Measurements from ENCODE around the gene CRYBG1. TPM values are rescaled to one million over a fixed set of nuclear protein-coding genes. Genes with fewer than 3 reads are reported as not detected.

Gene CRYBG1
- total RNA-seq, 1 donor from 2014 or later = 3.9 TPM

- H3K27ac Mint-ChIP-seq (ENCODE audit: unreplicated experiment) = no peak overlapping the region
- no peaks in the 10 kb centered on the region for H3K9me3 Mint-ChIP-seq (ENCODE audit: low read depth)
- peaks cover 6% of the 10 kb centered on the region for H3K4me1 Mint-ChIP-seq (ENCODE audit: low read depth)
- H3K36me3 Mint-ChIP-seq (ENCODE audit: low read depth) = peaks cover 3% of the 10 kb centered on the region
- no peaks in the 10 kb centered on the region for H3K27me3 Mint-ChIP-seq (ENCODE audit: low read depth)
- no peak overlapping the region for H3K4me3 Mint-ChIP-seq (ENCODE audit: unreplicated experiment)
- DNase-seq (ENCODE audit: low spot score) = no peak
- TF ChIP-seq CTCF (IDR thresholded peaks at IDR 0.05) = no peak
Measured at GRCh38 chr6:106537662-106538061, 177.1 kb downstream of the CRYBG1 start.

- Mint-ChIP-seq H3K27me3 (ENCODE audit: low read depth) (no peaks in the 10 kb centered on the region), H3K4me1 (ENCODE audit: low read depth) (peaks cover 6% of the 10 kb centered on the region), H3K9me3 (ENCODE audit: low read depth) (no peaks in the 10 kb centered on the region), H3K27ac (ENCODE audit: unreplicated experiment) (no peak overlapping the region), H3K4me3 (ENCODE audit: unreplicated experiment) (no peak overlapping the region), H3K36me3 (ENCODE audit: low read depth) (no peaks in the 10 kb centered on the region)
- DNase-seq (ENCODE audit: low spot score) = no peak
- no peak for TF ChIP-seq CTCF (IDR thresholded peaks at IDR 0.05)
Measured at GRCh38 chr6:106538145-106538544, 177.6 kb downstream of the CRYBG1 start.

GRCh38 chr6:106539936-106540335 lies 179.4 kb downstream of the CRYBG1 start:
- Mint-ChIP-seq H3K4me3 (ENCODE audit: unreplicated experiment) (no peak overlapping the region), H3K27me3 (ENCODE audit: low read depth) (no peaks in the 10 kb centered on the region), H3K4me1 (ENCODE audit: low read depth) (no peaks in the 10 kb centered on the region), H3K27ac (ENCODE audit: unreplicated experiment) (no peak overlapping the region), H3K9me3 (ENCODE audit: low read depth) (no peaks in the 10 kb centered on the region), H3K36me3 (ENCODE audit: low read depth) (no peaks in the 10 kb centered on the region)
- DNase-seq (ENCODE audit: low spot score) = no peak
- TF ChIP-seq CTCF (IDR thresholded peaks at IDR 0.05) = no peak

DNA sequence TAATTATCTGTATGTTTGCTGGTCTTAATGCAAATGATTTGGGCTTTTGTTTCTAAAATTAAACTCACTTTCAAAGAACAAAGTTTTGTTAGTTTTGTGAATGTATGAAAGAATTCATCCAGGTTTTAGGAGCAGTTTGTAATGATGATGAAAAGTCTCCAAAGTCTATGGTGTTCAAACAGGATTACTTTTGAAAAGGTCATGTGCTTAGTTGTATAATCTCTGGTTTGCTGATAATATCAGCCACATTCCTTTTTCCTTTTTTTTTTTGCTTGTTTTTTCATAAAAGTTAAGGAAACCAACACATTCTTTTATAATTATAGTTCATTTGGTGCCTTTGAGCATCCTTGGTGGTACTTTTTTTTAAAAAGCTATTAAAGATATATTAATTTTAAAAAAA lies 179.9 kb downstream of the CRYBG1 start:
- Mint-ChIP-seq H3K27me3 (ENCODE audit: low read depth) (no peaks in the 10 kb centered on the region), H3K9me3 (ENCODE audit: low read depth) (no peaks in the 10 kb centered on the region), H3K4me1 (ENCODE audit: low read depth) (no peaks in the 10 kb centered on the region), H3K4me3 (ENCODE audit: unreplicated experiment) (no peak overlapping the region), H3K27ac (ENCODE audit: unreplicated experiment) (no peak overlapping the region), H3K36me3 (ENCODE audit: low read depth) (no peaks in the 10 kb centered on the region)
- no peak for DNase-seq (ENCODE audit: low spot score)
- no peak for TF ChIP-seq CTCF (IDR thresholded peaks at IDR 0.05)

DNA sequence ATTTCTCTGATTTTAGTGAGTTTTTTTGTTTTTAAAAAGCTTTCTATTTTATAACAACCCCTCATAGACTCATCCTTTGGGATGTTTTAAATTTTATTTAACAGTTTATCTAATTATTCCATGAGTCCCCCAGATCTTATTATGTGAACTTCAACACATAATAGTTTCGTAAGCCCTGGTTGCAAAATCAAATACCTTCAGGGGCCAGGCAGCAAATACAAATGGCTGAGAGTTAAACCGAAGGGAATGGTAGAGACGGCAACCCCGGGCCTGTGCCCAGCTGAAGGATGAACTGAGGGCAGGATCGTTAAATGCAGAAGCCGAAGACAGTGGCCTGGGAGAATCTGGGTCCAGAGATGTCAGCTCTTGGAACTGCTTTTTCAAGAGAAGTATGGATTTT lies 180.4 kb downstream of the CRYBG1 start:
- H3K27me3 Mint-ChIP-seq (ENCODE audit: low read depth) = no peaks in the 10 kb centered on the region
- peaks cover 1% of the 10 kb centered on the region for H3K4me1 Mint-ChIP-seq (ENCODE audit: low read depth)
- H3K36me3 Mint-ChIP-seq (ENCODE audit: low read depth) = no peaks in the 10 kb centered on the region
- no peak for DNase-seq (ENCODE audit: low spot score)
- H3K9me3 Mint-ChIP-seq (ENCODE audit: low read depth) = no peaks in the 10 kb centered on the region
- H3K4me3 Mint-ChIP-seq (ENCODE audit: unreplicated experiment) = no peak overlapping the region
- no peak for TF ChIP-seq CTCF (IDR thresholded peaks at IDR 0.05)
- H3K27ac Mint-ChIP-seq (ENCODE audit: unreplicated experiment) = no peak overlapping the region
